ENCODE data around the gene TLE2. TPM values are rescaled to one million over a fixed set of nuclear protein-coding genes. Genes with fewer than 3 reads are reported as not detected.

The TLE2 gene
- total and polyA plus RNA-seq, 2 of the 4 experiments (the other 2 are of a cell fraction), result under 0.01 to 0.41 TPM

DNA sequence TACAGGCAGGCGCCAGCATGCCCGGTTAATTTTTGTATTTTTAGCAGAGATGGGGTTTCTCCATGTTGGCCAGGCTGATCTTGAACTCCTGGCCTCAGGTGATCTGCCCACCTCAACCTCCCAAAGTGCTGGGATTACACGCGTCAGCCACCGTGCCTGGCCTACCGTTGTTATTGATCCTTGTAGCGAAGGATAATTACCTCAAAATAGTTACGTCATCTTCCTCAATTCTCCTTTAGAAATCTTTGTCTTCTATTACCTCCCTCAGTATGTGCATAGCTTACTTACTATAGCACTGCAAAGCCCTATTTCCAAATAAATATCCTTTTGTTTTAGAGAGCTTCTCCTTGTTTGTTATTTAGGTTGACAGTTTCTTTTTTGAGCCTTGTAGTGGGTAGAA lies 61.1 kb downstream of the TLE2 start:
- Histone ChIP-seq H3K27me3 (ENCODE audit: control insufficient read depth, insufficient read depth, low read length) (no peaks in the 10 kb centered on the region; the same call in 1 of the 2 replicates), H3K27ac (ENCODE audit: insufficient read depth, low read length) (no peak overlapping the region), H4K5ac (ENCODE audit: low read depth, low read length) (no peak overlapping the region), H2AK5ac (ENCODE audit: low read depth, low read length) (no peak overlapping the region), H2BK120ac (ENCODE audit: low read depth, low read length) (no peak overlapping the region), H2AK9ac (replicated peaks; ENCODE audit: low read depth, low read length, poor library complexity) (no peak overlapping the region), H3K4me2 (ENCODE audit: low read depth, low read length) (no peak overlapping the region), H3K79me1 (ENCODE audit: low read depth in 1 of 2, low read length in 2 of 2) (no peaks in the 10 kb centered on the region), H3K18ac (ENCODE audit: low read depth, low read length) (no peak overlapping the region), H3K14ac (replicated peaks; ENCODE audit: low read depth, low read length) (no peak overlapping the region), H4K20me1 (ENCODE audit: insufficient read depth, low read length) (no peaks in the 10 kb centered on the region), H2BK20ac (ENCODE audit: low read depth, low read length) (no peak overlapping the region), H3K4me3 (ENCODE audit: insufficient read depth, low read depth, low read length) (no peak overlapping the region), H3K4me1 (ENCODE audit: control insufficient read depth, insufficient read depth, low read length) (peaks cover 4% of the 10 kb centered on the region; the same call in 1 of the 2 replicates), H3K9me1 (ENCODE audit: insufficient read depth, low read length) (no peaks in the 10 kb centered on the region), H2AFZ (replicated peaks; ENCODE audit: low read length, poor library complexity) (no peak overlapping the region), H3K9me3 (ENCODE audit: control insufficient read depth, insufficient read depth, low read length) (no peaks in the 10 kb centered on the region), H2BK5ac (ENCODE audit: low read depth, low read length, poor library complexity, severe bottlenecking) (no peak overlapping the region), H2BK15ac (ENCODE audit: low read depth, low read length) (no peak overlapping the region), H4K8ac (ENCODE audit: low read depth in 2 of 2, low read length in 2 of 2) (no peak overlapping the region), H3K4ac (ENCODE audit: low read depth, low read length) (no peak overlapping the region), H3K23ac (ENCODE audit: low read depth, low read length) (no peak overlapping the region), H3K36me3 (ENCODE audit: control insufficient read depth, insufficient read depth, low read length) (no peaks in the 10 kb centered on the region), H3K56ac (ENCODE audit: extremely low read depth, insufficient read depth, low read length) (no peak overlapping the region), H3K9ac (ENCODE audit: low read depth, low read length) (no peak overlapping the region), H4K91ac (ENCODE audit: insufficient read depth, low read depth, low read length) (no peak overlapping the region)
- no peak for DNase-seq
- WGBS, 2 experiments (ENCODE audit: extremely low coverage in 2 of 2, insufficient read length in 1 of 2), result no CpG with 5 or more reads among the region's 8 CpGs
- ChIA-PET POLR2A (ENCODE audit: unreplicated experiment) (no interaction called here), CTCF (no interaction called here)
- TF ChIP-seq, protein P1, sequence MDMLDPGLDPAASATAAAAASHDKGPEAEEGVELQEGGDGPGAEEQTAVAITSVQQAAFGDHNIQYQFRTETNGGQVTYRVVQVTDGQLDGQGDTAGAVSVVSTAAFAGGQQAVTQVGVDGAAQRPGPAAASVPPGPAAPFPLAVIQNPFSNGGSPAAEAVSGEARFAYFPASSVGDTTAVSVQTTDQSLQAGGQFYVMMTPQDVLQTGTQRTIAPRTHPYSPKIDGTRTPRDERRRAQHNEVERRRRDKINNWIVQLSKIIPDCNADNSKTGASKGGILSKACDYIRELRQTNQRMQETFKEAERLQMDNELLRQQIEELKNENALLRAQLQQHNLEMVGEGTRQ (IDR thresholded peaks at IDR 0.05; ENCODE audit: low read depth, low read length), result no peak
- TF ChIP-seq NFE2L2 (IDR thresholded peaks at IDR 0.05; ENCODE audit: low read depth, low read length), result no peak
- TF ChIP-seq, protein P2, sequence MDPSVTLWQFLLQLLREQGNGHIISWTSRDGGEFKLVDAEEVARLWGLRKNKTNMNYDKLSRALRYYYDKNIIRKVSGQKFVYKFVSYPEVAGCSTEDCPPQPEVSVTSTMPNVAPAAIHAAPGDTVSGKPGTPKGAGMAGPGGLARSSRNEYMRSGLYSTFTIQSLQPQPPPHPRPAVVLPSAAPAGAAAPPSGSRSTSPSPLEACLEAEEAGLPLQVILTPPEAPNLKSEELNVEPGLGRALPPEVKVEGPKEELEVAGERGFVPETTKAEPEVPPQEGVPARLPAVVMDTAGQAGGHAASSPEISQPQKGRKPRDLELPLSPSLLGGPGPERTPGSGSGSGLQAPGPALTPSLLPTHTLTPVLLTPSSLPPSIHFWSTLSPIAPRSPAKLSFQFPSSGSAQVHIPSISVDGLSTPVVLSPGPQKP (IDR thresholded peaks at IDR 0.05; ENCODE audit: borderline replicate concordance, low read depth, low read length), result no peak
- no peak for TF ChIP-seq MXI1 (IDR thresholded peaks at IDR 0.05; ENCODE audit: borderline replicate concordance, low read depth, low read length)
- TF ChIP-seq RAD21 (IDR thresholded peaks at IDR 0.05; ENCODE audit: low read length), result no peak
- no peak for TF ChIP-seq BHLHE40 (IDR thresholded peaks at IDR 0.05; ENCODE audit: low read depth, low read length)
- intact Hi-C loops (cut with micrococcal nuclease) (no loop called here), in situ Hi-C loops (cut with MboI; ENCODE audit: low sequenced_read_pairs) (loop anchor here (25.0 kb wide), 1 partner anchor 519 kb away; the partner anchor contains the start of genes SMIM24 and SMIM44), dilution Hi-C loops (cut with HindIII; ENCODE audit: low sequenced_read_pairs, unreplicated experiment) (no loop called here)
- no peak for ATAC-seq (ENCODE audit: low read depth)
- BruUV-seq (replicated peaks), result no TSS peak
